ENCODE data around the gene APBA1. TPM values are rescaled to one million over a fixed set of nuclear protein-coding genes. Genes with fewer than 3 reads are reported as not detected.
"Not testable (repeated sequence)": the region's sequence is repeated elsewhere in the genome, so short reads cannot be mapped to it uniquely, and the experiment has no call there.

The APBA1 gene
- total RNA-seq, 1 donor from 2014 or later = 14.9 TPM

DNA sequence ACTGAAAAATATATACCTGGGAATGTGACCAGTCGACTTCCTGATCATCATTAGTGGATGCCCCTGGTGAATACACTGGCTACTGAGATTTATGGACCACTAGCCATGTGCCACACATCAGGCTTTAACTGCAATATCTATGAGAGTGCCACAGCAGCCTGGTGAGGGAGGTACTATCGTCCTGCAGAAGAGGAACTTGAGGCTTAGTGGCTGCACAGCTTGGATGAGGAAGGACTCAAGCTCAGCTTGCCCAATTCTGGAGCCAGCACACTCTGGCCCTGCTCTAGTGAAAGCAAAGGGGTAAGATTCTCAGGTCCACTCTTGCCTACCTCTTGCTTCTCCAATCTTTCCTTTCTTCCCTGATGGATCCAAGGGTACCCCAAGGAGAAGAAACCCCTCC is 217.8 kb downstream of the APBA1 start:
- intact Hi-C loops (cut with micrococcal nuclease) = no loop called here

- intact Hi-C loops (cut with micrococcal nuclease) = no loop called here
Measured at GRCh38 chr9:69453746-69454145, 218.4 kb downstream of the APBA1 start.

- intact Hi-C loops (cut with micrococcal nuclease) = no loop called here
Measured at GRCh38 chr9:69452110-69452782, 219.9 kb downstream of the APBA1 start.

DNA sequence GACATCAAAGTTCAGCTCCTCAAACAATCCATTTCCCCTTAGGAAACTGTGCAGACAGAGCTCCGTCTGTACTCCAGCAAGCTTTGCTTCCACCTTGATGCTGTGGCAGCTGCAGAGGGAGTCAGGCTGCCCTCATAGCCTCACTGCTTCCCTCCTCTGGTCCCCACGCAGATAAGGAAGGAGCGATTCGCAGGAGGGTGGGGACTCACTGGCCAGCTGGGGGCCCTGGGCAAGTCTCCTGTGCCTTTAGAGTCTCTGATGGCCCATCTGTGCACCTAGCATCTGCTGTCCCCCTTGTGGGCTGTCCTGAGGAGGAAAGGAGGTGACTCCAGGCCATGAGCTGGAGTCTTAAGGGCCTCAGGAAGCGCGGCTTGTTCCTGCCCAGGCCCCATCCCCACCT is 225.7 kb downstream of the APBA1 start:
- intact Hi-C loops (cut with micrococcal nuclease) = no loop called here

DNA sequence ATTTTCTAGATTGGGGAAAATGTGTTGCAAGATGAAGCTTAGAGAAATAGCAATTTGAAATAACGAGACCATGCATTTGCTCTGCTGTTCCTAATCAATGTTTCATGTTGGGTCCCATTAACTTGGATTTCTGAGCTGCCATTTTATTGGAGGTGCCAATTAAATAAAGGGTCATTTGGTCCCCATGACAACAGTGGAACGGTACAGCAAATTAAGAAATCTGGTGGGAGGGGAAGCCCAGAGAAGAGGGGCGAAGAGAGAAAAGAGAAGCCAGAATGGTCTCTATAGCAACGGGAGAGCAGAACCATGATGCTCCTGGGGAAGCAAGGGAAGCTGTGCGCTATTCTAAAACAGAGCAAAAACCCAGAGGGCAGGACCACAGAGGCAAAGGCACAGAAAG is 226.9 kb downstream of the APBA1 start:
- intact Hi-C loops (cut with micrococcal nuclease) = no loop called here

DNA sequence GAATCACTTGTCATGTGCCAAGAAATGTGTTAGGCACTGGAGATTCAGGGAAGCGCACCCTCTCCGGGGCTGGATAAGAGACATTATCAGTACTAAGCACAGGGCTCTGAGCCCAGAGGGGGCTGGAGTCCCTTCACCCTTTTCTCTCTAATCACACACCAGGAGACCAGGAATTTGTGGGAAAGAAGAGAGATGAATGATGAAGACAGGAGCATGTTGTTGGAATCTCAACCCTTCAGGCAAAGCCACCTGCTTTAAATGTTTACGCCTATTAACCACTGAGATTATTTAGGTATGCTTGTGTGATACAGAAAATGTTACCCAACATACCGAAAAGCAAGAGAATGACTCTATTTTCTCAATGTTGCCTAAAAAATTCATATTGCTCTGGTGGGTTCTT is 227.4 kb downstream of the APBA1 start:
- intact Hi-C loops (cut with micrococcal nuclease) = no loop called here

- intact Hi-C loops (cut with micrococcal nuclease) = no loop called here
Measured at GRCh38 chr9:69444021-69444420, 228.2 kb downstream of the APBA1 start.

DNA sequence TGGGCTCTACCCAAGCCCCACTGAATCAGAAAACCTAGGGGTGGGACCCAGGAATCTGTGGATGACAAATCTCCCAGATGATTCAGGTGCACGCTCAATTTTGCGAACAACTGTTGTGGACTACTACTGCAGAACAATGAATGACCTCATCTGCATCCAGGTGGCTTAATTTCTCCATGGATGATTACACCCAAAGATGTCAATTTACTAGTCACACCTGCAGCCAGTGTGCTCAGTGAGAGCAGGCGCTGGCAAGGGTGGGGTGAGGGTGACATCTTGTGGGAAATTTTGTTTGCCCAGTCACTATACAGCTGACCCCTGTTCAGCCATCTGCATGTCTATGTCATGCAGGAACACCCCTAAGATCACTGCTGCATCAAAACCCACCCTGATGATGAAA is 229.0 kb downstream of the APBA1 start:
- intact Hi-C loops (cut with micrococcal nuclease) = no loop called here

DNA sequence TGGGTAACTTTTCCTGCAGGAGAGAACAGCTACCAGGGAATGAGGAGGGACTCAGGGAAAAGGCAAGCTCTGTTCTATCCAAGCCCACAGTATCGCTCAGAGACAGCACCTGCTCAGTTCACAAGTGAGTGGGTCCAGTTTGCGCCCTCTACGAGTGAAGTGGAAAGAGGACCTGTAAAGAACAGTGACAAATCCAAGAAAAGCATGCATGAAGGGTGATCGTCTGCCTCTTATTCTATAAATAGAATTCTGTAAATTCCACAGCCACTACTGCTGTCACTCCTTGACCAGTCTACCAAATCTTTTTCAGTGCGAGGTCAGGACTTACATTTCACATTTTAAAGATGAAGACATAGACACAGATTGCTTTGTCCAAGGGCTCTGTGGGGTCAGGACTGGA is 229.7 kb downstream of the APBA1 start:
- intact Hi-C loops (cut with micrococcal nuclease) = no loop called here

GRCh38 chr9:69440254-69440955 is 231.8 kb downstream of the APBA1 start:
- intact Hi-C loops (cut with micrococcal nuclease) = not testable (repeated sequence)

- intact Hi-C loops (cut with micrococcal nuclease) = not testable (repeated sequence)
Measured at GRCh38 chr9:69439654-69440053, 232.5 kb downstream of the APBA1 start.

DNA sequence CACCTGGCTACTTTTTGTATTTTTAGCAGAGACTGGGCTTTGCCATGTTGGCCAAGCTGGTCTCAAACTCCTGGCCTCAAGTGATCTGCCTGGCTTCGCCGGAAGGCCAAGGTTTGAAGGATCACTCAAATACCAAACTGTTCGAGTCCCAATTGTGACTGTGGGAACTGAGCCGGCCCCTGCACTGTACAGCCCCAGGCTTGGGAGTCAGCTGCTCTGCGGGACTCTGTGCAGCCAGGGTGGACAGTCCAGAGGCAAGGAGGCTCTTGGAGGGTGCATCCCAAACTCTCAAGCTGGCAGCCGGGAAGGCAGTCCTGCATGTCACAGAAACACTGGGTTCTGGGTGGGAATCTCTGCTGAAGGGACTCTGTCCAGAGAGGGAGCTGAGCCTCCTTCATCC is 238.2 kb downstream of the APBA1 start:
- intact Hi-C loops (cut with micrococcal nuclease) = no loop called here

DNA sequence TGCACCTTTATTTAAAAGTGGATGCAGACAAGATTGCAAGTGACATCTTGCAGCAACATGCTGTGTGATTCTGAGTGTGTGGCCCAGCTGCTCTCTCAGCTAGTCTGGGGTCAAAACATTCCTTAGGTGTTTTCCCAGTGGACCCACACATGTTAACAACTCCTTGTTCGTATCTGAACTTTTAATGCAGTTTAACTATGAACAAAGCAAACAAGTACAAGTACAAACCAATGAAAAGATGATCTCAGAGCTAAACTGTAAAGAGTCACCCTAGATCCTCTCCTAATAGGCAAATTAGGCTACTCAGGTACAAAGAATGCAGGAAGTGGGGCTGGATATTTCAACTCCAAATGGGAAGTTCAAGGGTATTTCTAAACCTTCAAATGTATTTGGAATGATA is 238.8 kb downstream of the APBA1 start:
- intact Hi-C loops (cut with micrococcal nuclease) = no loop called here

DNA sequence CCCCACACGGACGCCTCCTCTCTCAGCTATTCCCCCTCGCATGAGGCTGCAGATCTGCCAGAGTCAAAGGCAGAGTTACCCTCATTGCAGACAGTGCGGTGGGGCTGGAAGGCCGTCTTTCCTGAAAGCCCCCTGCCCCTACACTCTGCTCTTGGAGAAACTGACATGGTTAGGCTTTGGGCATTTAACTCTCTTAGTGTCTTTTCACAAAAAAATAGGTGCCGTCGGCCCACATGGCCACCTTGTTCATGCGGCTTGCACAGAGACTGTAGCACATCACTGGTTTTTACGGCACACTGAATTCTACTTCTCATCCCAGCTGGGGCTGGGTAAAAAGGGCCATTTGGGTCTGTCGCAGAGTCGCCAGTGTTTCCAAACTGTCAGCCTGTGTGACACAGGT is 239.5 kb downstream of the APBA1 start:
- intact Hi-C loops (cut with micrococcal nuclease) = no loop called here

GRCh38 chr9:69431777-69432176 is 240.4 kb downstream of the APBA1 start:
- intact Hi-C loops (cut with micrococcal nuclease) = no loop called here

- intact Hi-C loops (cut with micrococcal nuclease) = no loop called here
Measured at GRCh38 chr9:69431203-69431602, 241.0 kb downstream of the APBA1 start.

DNA sequence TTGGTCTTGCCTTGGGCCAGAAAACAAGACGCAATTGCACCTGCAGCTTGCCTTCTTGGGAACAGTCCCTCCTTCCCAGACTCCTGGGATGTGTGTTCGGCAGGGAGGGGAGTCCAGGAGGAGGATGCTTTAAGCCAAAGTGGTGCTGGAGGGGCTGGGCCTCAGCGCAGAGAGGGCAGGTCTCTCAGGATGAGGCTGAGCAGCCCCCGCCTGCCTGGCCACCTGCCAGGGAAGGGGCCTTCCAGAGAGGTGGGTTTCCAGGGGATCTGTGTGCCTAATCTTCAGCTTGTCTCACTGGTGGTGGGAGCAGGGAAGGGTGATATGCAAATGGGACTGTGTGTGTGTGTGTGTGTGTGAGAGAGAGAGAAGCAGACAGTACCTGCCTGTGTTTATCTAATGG is 242.0 kb downstream of the APBA1 start:
- intact Hi-C loops (cut with micrococcal nuclease) = no loop called here

DNA sequence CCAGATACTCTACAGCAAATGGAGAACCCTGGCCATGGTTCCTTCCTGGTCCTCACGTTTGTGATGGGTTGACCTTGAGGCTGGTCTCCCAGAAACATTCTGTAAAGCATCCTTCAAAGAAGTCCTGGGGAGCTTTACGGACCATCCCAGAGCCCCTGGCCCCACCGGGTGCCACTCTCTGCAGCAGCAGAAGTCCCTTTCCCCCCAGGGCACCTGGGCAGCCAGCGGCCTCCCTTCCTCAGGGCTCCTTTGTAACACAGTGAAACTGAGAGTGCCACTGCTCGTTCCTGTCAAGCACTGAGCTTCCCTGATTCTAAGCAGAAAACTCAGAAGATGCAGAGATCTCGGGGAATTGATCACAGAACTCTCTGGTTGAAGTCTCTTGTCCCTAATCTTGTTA is 242.9 kb downstream of the APBA1 start:
- intact Hi-C loops (cut with micrococcal nuclease) = loop anchor here (10.0 kb wide), 2 partner anchors 246 to 686 kb away; partner anchors contain the start of gene APBA1

- intact Hi-C loops (cut with micrococcal nuclease) = loop anchor here (10.0 kb wide), 2 partner anchors 247 to 687 kb away; partner anchors contain the start of gene APBA1
Measured at GRCh38 chr9:69428017-69428785, 244.0 kb downstream of the APBA1 start.

DNA sequence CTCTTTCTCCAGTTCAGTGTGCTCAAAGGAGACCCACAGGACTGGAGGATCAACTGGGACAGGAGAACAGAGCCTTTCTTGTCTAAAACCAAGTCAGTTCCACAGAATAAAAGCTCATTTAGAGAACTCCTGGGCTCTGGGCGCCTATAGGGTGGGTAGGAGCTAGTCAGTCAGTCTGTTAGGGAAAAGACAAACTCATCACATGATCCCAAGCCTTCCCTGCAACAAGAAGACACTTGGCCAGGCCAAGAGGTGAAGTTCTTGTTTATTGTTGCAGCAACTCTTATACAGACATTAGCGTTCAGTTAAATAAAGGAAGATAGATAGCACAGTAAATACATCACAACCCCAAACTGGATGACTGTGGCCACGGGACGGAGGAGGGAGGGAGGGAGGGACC is 244.9 kb downstream of the APBA1 start:
- intact Hi-C loops (cut with micrococcal nuclease) = loop anchor here (10.0 kb wide), 2 partner anchors 248 to 688 kb away; partner anchors contain the start of gene APBA1

GRCh38 chr9:69425136-69425801 is 246.9 kb downstream of the APBA1 start:
- intact Hi-C loops (cut with micrococcal nuclease) = loop anchor here (10.0 kb wide), 2 partner anchors 250 to 690 kb away; partner anchors contain the start of gene APBA1

Data from T-helper 1 cell treated with Interleukin-12 subunit alpha and Interleukin-12 subunit beta and Interleukin-4 antibody, amounts not matched to agents 30 ng/mL and 1 ng/mL, for 36 hours (primary cell).